Activated naive CD4-positive, alpha-beta T cell treated with anti-CD3 and anti-CD28 coated beads, Interleukin-2, amount 50 U/mL, for 24 hours (primary cell): ENCODE measurements around the gene AGPAT4.
"Not testable (repeated sequence)": the region's sequence is repeated elsewhere in the genome, so short reads cannot be mapped to it uniquely, and the experiment has no call there.

ENCODE experiments used
- H3K27ac Mint-ChIP-seq: one replicate; pipeline ENCODE4 v1.8.0; 2021; ENCODE audit warnings: mild to moderate bottlenecking, mixed read lengths
- H3K27me3 Mint-ChIP-seq: one replicate; pipeline ENCODE4 v1.8.0; 2021; ENCODE audit warnings: mixed read lengths
- H3K36me3 Mint-ChIP-seq: one replicate; pipeline ENCODE4 v1.8.0; 2021; ENCODE audit warnings: mixed read lengths
- H3K4me1 Mint-ChIP-seq: one replicate; pipeline ENCODE4 v1.8.0; 2021; ENCODE audit warnings: mixed read lengths
- H3K4me3 Mint-ChIP-seq: one replicate; pipeline ENCODE4 v1.8.0; 2021; ENCODE audit warnings: mild to moderate bottlenecking, mixed read lengths
- H3K9me3 Mint-ChIP-seq: one replicate; pipeline ENCODE4 v1.8.0; 2021; ENCODE audit warnings: mixed read lengths

Gene AGPAT4

DNA sequence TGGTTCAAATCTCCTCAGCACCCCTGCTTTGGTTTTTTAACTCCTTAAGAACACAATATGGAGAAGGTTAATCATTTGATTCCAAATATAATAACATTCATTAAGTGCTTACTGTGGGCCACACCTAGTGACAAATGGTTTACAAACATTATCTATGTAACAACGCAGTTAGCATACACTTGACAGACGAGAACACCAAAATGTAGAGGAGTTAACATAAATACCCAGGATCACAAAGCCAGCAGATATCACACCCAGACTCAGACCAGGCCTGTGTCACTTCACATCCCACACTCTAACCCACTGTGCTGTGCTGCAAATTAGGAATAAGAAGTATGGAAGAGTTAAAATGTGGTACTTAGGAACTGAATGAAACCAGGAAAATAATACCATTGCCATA is 82.9 kb downstream of the AGPAT4 start:
- Mint-ChIP-seq H3K9me3 (peaks cover 4% of the 10 kb centered on the region), H3K27ac (no peak overlapping the region), H3K36me3 (peaks cover 10% of the 10 kb centered on the region), H3K4me1 (no peaks in the 10 kb centered on the region), H3K4me3 (no peak overlapping the region), H3K27me3 (no peaks in the 10 kb centered on the region)

GRCh38 chr6:161189891-161190290 is 84.0 kb downstream of the AGPAT4 start:
- H3K9me3 Mint-ChIP-seq: peaks cover 4% of the 10 kb centered on the region
- H3K4me3 Mint-ChIP-seq: no peak overlapping the region
- no peaks in the 10 kb centered on the region for H3K4me1 Mint-ChIP-seq
- peaks cover 11% of the 10 kb centered on the region for H3K36me3 Mint-ChIP-seq
- no peak overlapping the region for H3K27ac Mint-ChIP-seq
- no peaks in the 10 kb centered on the region for H3K27me3 Mint-ChIP-seq

DNA sequence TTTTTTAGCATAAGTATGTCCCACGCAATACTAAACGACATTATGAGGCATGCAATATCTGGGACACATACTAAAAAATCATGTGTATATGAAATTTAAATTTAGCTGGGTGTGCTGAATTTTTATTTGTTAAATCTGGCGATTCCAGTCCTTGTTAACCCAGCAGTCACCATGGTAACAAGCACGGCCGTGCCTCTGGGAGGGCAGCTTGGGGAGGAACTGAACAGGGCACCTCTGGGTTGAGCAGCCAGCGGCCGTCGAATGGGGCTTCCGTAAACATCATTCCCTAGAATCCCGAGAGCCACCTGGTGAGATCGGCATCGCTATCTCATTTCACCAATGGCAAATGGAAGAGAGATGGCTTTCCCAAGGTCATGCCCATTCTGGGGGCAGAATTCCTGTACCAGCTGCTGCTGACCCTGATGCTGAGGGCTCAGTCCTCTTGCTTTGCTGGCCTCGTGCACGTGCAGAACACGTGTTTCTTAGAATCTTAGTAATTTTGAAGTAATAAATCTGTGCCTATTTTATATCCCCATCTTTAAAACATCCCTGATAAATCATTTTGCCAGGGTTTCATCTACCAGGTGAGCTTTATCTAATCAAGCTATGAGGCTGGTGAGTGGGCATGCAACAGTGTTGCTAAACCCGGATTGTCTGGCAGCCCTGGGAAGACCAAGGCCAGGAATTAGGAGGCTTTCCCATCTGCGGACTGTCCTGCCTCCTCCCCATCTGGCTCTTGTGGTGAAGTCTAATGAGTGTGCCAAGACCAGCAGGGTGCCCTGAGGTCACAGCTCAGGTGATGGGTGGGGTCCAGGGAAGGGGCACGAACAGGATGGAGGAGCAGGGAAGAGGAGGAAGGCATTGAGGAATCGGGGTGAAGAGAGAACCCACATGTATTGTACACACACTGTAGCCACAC is 85.1 kb downstream of the AGPAT4 start:
- Mint-ChIP-seq H3K4me1 (no peaks in the 10 kb centered on the region), H3K27ac (no peak overlapping the region), H3K9me3 (peaks cover 4% of the 10 kb centered on the region), H3K4me3 (no peak overlapping the region), H3K36me3 (peaks cover 11% of the 10 kb centered on the region), H3K27me3 (no peaks in the 10 kb centered on the region)

DNA sequence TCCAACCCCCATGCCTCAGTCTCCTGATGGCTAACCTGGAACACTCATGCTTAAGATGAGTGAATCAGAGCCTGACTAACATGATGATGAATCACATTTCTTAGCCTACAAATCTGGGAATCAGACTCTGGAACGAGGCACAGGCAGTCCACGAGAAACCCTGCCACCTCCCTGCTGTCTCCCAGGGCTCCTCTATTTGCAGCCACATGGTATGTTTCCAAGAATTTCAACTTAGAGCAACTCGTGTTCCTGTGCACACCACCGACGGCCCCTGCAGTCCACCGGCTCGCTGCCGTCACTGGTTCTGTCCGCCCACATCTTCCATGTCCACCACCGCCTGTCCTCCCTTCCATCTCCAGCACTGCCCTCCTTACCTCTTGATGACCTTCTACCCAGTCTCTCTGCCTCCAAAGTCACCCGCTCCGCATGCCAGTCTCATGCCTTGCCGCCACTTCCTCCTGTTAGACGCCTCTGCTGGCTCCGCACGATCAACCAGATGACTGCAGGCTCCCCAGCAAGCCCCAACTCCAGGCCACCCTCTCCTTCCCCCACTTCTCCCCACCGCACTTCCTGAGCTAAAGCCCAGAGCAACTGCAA is 87.6 kb downstream of the AGPAT4 start:
- Mint-ChIP-seq H3K4me3 (no peak overlapping the region), H3K27me3 (no peaks in the 10 kb centered on the region), H3K27ac (no peak overlapping the region), H3K36me3 (peaks cover 8% of the 10 kb centered on the region), H3K4me1 (no peaks in the 10 kb centered on the region), H3K9me3 (no peaks in the 10 kb centered on the region)

DNA sequence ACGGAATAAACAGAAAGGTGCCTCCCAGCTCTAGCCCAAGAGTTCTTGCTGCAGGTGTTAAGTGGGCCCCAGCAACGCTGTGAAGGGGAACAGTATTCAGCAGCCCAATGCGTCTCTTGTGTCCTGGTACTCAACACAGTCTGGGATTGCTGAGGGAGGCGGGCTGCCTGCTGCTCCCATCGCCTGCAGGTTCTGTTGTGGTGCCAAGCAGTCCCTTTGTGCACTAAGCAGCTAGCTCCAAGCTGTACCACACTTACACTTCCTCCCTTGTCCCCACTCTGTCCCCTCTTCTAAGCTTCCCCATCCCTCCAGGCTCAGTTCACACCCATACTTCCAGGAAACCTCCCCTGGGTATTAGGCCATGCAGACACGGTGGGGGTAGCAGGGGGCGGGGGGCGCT is 92.7 kb downstream of the AGPAT4 start:
- H3K4me3 Mint-ChIP-seq: no peak overlapping the region
- H3K36me3 Mint-ChIP-seq: peaks cover 7% of the 10 kb centered on the region
- no peak overlapping the region for H3K27ac Mint-ChIP-seq
- no peaks in the 10 kb centered on the region for H3K27me3 Mint-ChIP-seq
- peaks cover 6% of the 10 kb centered on the region for H3K9me3 Mint-ChIP-seq
- H3K4me1 Mint-ChIP-seq: no peaks in the 10 kb centered on the region

DNA sequence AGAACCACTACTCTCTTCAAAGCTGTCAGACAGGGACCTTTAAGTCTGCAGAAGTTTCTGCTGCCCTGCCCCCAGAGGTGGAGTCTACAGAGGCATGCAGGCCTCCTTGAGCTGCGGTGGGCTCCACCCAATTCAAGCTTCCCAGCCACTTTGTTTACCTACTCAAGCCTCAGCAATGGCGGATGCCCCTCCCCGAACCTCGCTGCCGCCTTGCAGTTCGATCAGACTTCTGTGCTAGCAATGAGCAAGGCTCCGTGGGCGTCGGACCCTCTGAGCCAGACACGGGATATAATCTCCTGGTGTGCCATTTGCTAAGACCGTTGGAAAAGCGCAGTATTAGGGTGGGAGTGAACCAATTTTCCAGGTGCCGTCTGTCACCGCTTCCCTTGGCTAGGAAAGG is 95.7 kb downstream of the AGPAT4 start:
- H3K4me1 Mint-ChIP-seq, H3K27ac Mint-ChIP-seq, H3K27me3 Mint-ChIP-seq, H3K4me3 Mint-ChIP-seq, H3K36me3 Mint-ChIP-seq, H3K9me3 Mint-ChIP-seq: not testable (repeated sequence)

DNA sequence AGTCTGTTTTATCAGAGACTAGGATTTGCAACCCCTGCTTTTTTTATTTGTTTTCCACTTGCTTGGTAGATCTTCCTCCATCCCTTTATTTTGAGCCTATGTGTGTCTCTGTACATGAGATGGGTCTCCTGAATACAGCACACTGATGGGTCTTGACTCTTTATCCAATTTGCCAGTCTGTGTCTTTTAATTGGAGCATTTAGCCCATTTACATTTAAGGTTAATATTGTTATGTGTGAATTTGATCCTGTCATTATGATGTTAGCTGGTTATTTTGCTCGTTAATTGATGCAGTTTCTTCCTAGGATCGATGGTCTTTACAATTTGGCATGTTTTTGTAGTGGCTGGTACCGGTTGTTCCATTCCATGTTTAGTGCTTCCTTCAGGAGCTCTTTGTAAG is 97.4 kb downstream of the AGPAT4 start:
- not testable (repeated sequence) for H3K36me3 Mint-ChIP-seq, H3K27ac Mint-ChIP-seq, H3K4me3 Mint-ChIP-seq, H3K27me3 Mint-ChIP-seq, H3K9me3 Mint-ChIP-seq, H3K4me1 Mint-ChIP-seq

DNA sequence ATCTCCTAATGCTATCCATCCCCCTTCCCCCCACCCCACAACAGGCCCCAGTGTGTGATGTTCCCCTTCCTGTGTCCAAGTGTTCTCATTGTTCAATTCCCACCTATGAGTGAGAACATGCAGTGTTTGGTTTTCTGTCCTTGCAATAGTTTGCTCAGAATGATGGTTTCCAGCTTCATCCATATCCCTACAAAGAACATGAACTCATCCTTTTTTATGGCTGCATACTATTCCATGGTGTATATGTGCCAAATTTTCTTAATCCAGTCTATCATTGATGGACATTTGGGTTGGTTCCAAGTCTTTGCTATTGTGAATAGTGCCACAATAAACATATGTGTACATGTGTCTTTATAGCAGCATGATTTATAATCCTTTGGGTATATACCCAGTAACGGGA is 101.1 kb downstream of the AGPAT4 start:
- H3K36me3 Mint-ChIP-seq, H3K27me3 Mint-ChIP-seq, H3K9me3 Mint-ChIP-seq, H3K4me1 Mint-ChIP-seq, H3K27ac Mint-ChIP-seq, H3K4me3 Mint-ChIP-seq: not testable (repeated sequence)

DNA sequence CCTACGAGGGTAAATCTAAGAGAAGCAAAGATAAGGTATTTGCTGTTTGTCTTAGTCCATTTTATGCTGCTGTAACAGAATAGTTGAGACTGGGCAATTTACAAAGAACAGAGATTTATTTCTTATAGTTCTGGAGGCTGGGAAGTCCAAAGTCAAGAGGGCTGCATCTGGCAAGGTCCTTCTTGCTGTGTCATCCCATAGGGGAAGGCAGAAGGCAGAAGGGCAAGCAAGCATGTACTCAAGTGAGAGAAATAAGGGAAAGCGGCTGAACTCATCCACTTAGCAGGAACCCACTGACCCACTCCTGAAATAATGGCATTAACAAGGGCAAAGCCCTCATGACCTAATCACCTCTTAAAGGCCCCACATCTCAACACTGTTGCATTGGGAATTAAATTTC is 102.7 kb downstream of the AGPAT4 start:
- Mint-ChIP-seq H3K27ac (no peak overlapping the region), H3K27me3 (no peaks in the 10 kb centered on the region), H3K36me3 (peaks cover 3% of the 10 kb centered on the region), H3K9me3 (no peaks in the 10 kb centered on the region), H3K4me3 (no peak overlapping the region), H3K4me1 (no peaks in the 10 kb centered on the region)

- Mint-ChIP-seq H3K27me3 (no peaks in the 10 kb centered on the region), H3K36me3 (peaks cover 5% of the 10 kb centered on the region), H3K9me3 (no peaks in the 10 kb centered on the region), H3K27ac (no peak overlapping the region), H3K4me1 (no peaks in the 10 kb centered on the region), H3K4me3 (no peak overlapping the region)
Measured at GRCh38 chr6:161169696-161170095, 104.2 kb downstream of the AGPAT4 start.

- Mint-ChIP-seq H3K4me3 (no peak overlapping the region), H3K27ac (no peak overlapping the region)
Measured at GRCh38 chr6:161169035-161169434, 104.8 kb downstream of the AGPAT4 start.

GRCh38 chr6:161168281-161168891 is 105.5 kb downstream of the AGPAT4 start:
- H3K4me1 Mint-ChIP-seq: no peaks in the 10 kb centered on the region
- no peak overlapping the region for H3K4me3 Mint-ChIP-seq
- H3K9me3 Mint-ChIP-seq: no peaks in the 10 kb centered on the region
- no peak overlapping the region for H3K27ac Mint-ChIP-seq
- H3K36me3 Mint-ChIP-seq: peaks cover 7% of the 10 kb centered on the region
- H3K27me3 Mint-ChIP-seq: no peaks in the 10 kb centered on the region

More at GRCh38 chr6:161169035-161169434, 104.8 kb downstream of the AGPAT4 start:
- no peaks in the 10 kb centered on the region for H3K27me3 Mint-ChIP-seq
- peaks cover 5% of the 10 kb centered on the region for H3K36me3 Mint-ChIP-seq
- H3K4me1 Mint-ChIP-seq: no peaks in the 10 kb centered on the region
- no peaks in the 10 kb centered on the region for H3K9me3 Mint-ChIP-seq

DNA sequence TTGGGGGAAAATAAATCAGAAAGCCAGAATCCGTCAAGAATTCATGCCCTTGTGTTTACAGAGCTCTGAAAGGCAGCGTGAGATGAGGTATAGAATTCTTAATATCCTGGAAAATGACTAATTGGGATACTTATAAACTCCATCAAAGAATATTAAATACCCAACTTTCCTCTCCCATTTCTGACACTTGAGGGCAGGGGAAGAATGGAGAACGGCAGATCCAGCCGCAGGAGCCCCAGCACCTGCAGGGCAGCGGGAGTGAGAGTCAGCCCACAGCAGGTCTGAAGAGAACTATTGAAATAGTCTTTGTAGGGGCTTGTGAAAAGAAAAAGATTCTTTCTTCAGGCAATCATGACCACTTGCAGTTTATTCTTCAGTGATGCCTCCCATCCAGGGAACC is 107.2 kb downstream of the AGPAT4 start:
- Mint-ChIP-seq H3K4me1 (no peaks in the 10 kb centered on the region), H3K27ac (no peak overlapping the region), H3K4me3 (no peak overlapping the region), H3K9me3 (no peaks in the 10 kb centered on the region), H3K27me3 (no peaks in the 10 kb centered on the region), H3K36me3 (peaks cover 9% of the 10 kb centered on the region)

DNA sequence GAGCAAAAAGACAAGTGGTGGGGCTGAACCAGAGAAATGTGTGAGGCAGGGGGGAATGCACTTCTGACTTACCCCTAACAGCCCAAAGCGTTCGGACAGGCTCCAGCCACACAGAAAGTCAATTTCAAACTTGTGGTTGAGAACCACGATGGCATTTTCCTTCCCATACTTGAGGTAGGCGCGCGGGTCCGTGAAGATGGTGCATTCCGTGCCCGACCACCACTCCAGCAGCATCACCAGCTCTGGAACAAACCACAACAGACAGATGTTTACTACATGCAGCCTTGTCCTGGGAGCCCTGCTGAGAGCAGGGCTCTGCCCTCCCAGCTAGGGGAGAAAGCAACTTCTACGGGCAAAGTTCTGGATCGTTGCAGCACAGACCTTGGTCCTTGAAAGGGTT is 107.7 kb downstream of the AGPAT4 start:
- Mint-ChIP-seq H3K27ac (no peak overlapping the region), H3K9me3 (no peaks in the 10 kb centered on the region), H3K36me3 (peaks cover 11% of the 10 kb centered on the region), H3K4me1 (no peaks in the 10 kb centered on the region), H3K27me3 (no peaks in the 10 kb centered on the region), H3K4me3 (no peak overlapping the region)

DNA sequence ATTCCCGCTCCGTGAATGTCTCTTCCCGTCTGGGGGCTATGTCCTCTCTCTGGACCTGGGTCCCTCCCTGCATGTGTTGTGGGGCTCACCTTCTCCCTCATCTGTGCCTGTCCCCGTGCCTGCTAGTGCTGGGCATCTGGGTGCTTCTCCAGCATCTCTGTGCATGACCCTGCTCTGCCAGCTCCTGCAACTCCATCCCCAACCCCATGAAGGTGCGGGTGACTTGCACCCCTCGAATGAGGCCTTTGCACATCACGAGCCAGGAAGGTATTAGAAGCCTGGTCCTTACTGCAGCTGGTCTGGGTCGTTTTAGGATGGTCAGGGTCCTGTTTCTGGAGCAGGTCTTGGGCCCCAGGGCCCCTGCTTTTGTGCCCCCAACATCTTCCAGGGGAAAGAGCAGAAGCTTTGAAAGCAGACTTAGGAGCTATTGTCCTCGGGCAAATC is 109.7 kb downstream of the AGPAT4 start:
- Mint-ChIP-seq H3K27me3 (no peaks in the 10 kb centered on the region), H3K36me3 (peaks cover 12% of the 10 kb centered on the region), H3K4me3 (no peak overlapping the region), H3K4me1 (no peaks in the 10 kb centered on the region), H3K27ac (no peak overlapping the region), H3K9me3 (no peaks in the 10 kb centered on the region)

- H3K36me3 Mint-ChIP-seq: peaks cover 12% of the 10 kb centered on the region
- H3K9me3 Mint-ChIP-seq: no peaks in the 10 kb centered on the region
- no peak overlapping the region for H3K4me3 Mint-ChIP-seq
- no peaks in the 10 kb centered on the region for H3K27me3 Mint-ChIP-seq
- H3K4me1 Mint-ChIP-seq: no peaks in the 10 kb centered on the region
- H3K27ac Mint-ChIP-seq: no peak overlapping the region
Measured at GRCh38 chr6:161163466-161164181, 110.2 kb downstream of the AGPAT4 start.
